ENCODE results near the gene ABCB11.
"Not testable (repeated sequence)": the region's sequence is repeated elsewhere in the genome, so short reads cannot be mapped to it uniquely, and the experiment has no call there.

ABCB11 gene

GRCh38 chr2:169012812-169013627 lies 18.1 kb downstream of the ABCB11 start:
- no peak for TF ChIP-seq CTCF (IDR thresholded peaks at IDR 0.05; ENCODE audit: borderline replicate concordance, insufficient read depth, low read depth, low read length)
- no peak overlapping the region for H3K4me3 ChIP-seq (ENCODE audit: low read depth, low read length)

DNA sequence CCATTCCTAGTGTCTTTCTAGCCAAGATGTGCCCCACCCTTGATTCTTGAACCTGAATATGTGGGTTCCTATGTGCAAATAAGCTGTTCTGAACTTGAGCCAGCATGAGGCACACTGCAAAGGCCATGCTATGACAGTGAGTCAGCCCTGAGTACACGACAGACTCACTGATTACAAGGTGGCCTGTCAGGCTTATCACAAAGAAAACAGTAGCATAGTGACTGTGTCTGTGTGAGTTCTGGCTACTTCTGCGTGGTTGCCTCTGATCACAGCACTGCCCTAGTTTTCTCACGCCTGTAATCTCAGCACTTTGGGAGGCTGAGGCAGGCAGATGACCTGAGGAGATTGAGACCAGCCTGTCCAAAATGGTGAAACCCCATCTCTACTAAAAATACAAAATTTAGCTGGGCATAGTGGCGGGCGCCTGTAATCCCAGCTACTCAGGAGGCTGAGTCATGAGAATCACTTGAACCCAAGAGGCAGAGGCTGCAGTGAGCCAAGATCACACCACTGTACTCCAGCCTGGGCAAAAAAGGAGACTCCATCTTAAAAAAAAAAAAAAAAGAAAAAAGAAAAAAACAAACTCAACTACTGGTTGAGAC lies 18.8 kb downstream of the ABCB11 start:
- H3K4me3 ChIP-seq (ENCODE audit: low read depth, low read length): not testable (repeated sequence)

- TF ChIP-seq CTCF (IDR thresholded peaks at IDR 0.05; ENCODE audit: borderline replicate concordance, insufficient read depth, low read depth, low read length): no peak
- no peak overlapping the region for H3K4me3 ChIP-seq (ENCODE audit: low read depth, low read length)
Observed at GRCh38 chr2:169011698-169012097, 19.4 kb downstream of the ABCB11 start.

DNA sequence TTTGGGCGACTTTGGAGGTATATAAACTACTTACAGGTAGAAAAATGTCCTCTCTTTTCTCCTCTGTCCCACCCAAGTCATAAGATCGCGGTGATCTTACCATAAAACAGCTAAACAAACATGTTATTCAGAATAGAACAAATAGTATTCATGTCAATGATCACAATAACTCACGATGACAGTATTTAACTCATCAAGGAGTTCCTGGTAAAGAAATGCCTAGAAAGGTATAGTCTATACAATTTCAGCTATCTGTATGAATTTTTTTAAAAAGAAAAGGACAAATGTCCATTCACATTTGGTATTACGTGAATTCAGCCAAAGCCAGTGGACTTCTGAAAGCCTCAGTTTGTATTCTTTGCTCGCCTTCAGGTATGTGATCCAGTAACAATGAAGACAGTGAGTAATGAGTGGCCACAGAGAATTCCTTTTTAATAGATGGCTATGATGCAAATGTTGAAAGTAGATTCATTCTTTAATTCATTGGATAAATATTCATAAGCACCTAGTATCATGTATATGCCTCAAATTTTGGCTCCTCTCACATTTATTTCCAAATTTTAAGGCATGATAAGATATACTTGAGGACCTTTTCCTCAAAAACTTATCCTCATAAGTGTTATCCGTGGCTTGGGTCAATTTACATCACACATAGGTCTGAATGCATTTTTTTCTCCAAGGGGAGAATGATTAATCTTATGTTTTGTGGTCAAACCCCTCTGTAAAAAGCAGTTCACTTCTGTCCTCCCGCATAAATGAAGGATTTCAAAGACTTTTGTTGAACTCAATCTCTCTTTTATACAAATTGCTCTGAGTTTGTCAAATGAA lies 20.3 kb downstream of the ABCB11 start:
- no peak overlapping the region for H3K4me3 ChIP-seq (ENCODE audit: low read depth, low read length)
- TF ChIP-seq CTCF (IDR thresholded peaks at IDR 0.05; ENCODE audit: borderline replicate concordance, insufficient read depth, low read depth, low read length): no peak

DNA sequence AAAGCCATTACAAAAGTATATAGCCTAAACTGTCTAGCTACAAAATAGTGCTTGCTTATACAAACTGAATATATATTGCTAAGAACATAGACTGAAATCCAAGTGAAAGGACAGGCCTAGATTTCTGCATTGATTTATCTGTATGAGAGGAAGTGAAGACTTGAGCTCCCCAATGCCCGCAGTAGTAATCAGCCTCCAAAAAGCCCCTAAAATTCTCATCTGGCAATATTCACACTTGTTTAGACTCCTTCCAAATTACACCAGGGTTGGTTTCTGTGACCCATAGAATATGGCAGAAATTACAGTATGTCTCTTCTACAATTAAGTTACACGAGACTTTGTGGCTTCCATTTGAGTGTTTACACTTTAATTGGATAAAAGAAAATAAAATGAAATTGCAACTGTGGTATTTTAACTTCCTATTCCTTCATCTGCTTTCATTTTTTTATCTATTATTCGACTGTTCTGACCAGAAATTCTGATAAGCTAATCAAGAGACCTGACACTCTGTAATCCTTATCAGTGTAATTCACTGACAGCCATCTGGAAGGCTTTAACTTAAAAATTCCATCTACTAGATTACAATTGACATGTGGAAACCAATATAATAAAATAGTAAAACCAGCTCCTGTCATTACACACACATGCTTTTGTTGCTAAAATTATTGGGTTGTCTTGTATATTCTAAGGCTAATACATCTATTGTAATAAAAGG lies 21.1 kb downstream of the ABCB11 start:
- TF ChIP-seq CTCF (IDR thresholded peaks at IDR 0.05; ENCODE audit: borderline replicate concordance, insufficient read depth, low read depth, low read length): no peak
- H3K4me3 ChIP-seq (ENCODE audit: low read depth, low read length): no peak overlapping the region

GRCh38 chr2:169007941-169008340 lies 23.2 kb downstream of the ABCB11 start:
- no peak for TF ChIP-seq CTCF (IDR thresholded peaks at IDR 0.05; ENCODE audit: borderline replicate concordance, insufficient read depth, low read depth, low read length)
- no peak overlapping the region for H3K4me3 ChIP-seq (ENCODE audit: low read depth, low read length)

GRCh38 chr2:169007356-169007755 lies 23.8 kb downstream of the ABCB11 start:
- no peak overlapping the region for H3K4me3 ChIP-seq (ENCODE audit: low read depth, low read length)
- no peak for TF ChIP-seq CTCF (IDR thresholded peaks at IDR 0.05; ENCODE audit: borderline replicate concordance, insufficient read depth, low read depth, low read length)

All from GM12875 (cell line).